HG02642 (cell line): ENCODE data around the gene RFTN1.

Experiments
- ATAC-seq: cut with Tn5 transposase; IDR thresholded peaks from one replicate; pipeline ENCODE4 v1.9.1; 2021; ENCODE audit warnings: mild to moderate bottlenecking; ENCODE audit not compliant: unreplicated experiment, poor library complexity

The RFTN1 gene

GRCh38 chr3:16509721-16510619, 3.5 kb downstream of the RFTN1 start:
- ATAC-seq, result peak; percentile 26

- no peak for ATAC-seq
Observed at GRCh38 chr3:16508591-16508995, 4.9 kb downstream of the RFTN1 start.

- no peak for ATAC-seq
Observed at GRCh38 chr3:16508243-16508578, 5.3 kb downstream of the RFTN1 start.

- no peak for ATAC-seq
Observed at GRCh38 chr3:16507578-16508242, 5.8 kb downstream of the RFTN1 start.

GRCh38 chr3:16506884-16507577, 6.5 kb downstream of the RFTN1 start:
- no peak for ATAC-seq

- no peak for ATAC-seq
Observed at GRCh38 chr3:16506451-16506850, 7.0 kb downstream of the RFTN1 start.

GRCh38 chr3:16504692-16505091, 8.8 kb downstream of the RFTN1 start:
- no peak for ATAC-seq

- peak; percentile 81 for ATAC-seq
Observed at GRCh38 chr3:16504242-16504641, 9.3 kb downstream of the RFTN1 start.

- no peak for ATAC-seq
Observed at GRCh38 chr3:16503191-16503776, 10.2 kb downstream of the RFTN1 start.

GRCh38 chr3:16502347-16502908, 11.1 kb downstream of the RFTN1 start:
- ATAC-seq, result no peak

GRCh38 chr3:16501376-16501775, 12.1 kb downstream of the RFTN1 start:
- ATAC-seq, result no peak

GRCh38 chr3:16500911-16501310, 12.6 kb downstream of the RFTN1 start:
- ATAC-seq, result no peak

- no peak for ATAC-seq
Observed at GRCh38 chr3:16500093-16500492, 13.4 kb downstream of the RFTN1 start.

GRCh38 chr3:16499351-16499750, 14.1 kb downstream of the RFTN1 start:
- ATAC-seq, result no peak

- ATAC-seq, result no peak
Observed at GRCh38 chr3:16498130-16498890, 15.2 kb downstream of the RFTN1 start.

GRCh38 chr3:16496408-16497222, 16.9 kb downstream of the RFTN1 start:
- peak; percentile 73 for ATAC-seq

- ATAC-seq, result peak; percentile 31
Observed at GRCh38 chr3:16496008-16496407, 17.5 kb downstream of the RFTN1 start.

GRCh38 chr3:16494814-16495431, 18.6 kb downstream of the RFTN1 start:
- ATAC-seq, result no peak
